Effector memory CD4-positive, alpha-beta T cell (primary cell): ENCODE results near the gene ADAMTS9.

ENCODE experiments used
- DNase-seq, 3 donors: peaks; one replicate each; pipeline ENCODE4 v3.0.0-alpha.2; 2020
- H3K27ac ChIP-seq: 2 replicates; pipeline ENCODE4 v1.7.0; 2013; ENCODE audit warnings: mild to moderate bottlenecking, low read length, moderate library complexity; ENCODE audit not compliant: insufficient read depth, poor library complexity, severe bottlenecking
- H3K27me3 ChIP-seq: replicated peaks from 2 replicates; pipeline ENCODE4 v1.7.0; 2013; ENCODE audit warnings: mild to moderate bottlenecking, low read length; ENCODE audit not compliant: insufficient read depth, control insufficient read depth, poor library complexity, severe bottlenecking
- H3K36me3 ChIP-seq: 2 replicates; pipeline ENCODE4 v1.7.0; 2013; ENCODE audit warnings: mild to moderate bottlenecking, low read length, moderate library complexity; ENCODE audit not compliant: control insufficient read depth, insufficient read depth
- H3K4me1 ChIP-seq: 2 replicates; pipeline ENCODE4 v1.7.0; 2013; ENCODE audit warnings: low read length, mild to moderate bottlenecking; ENCODE audit not compliant: control insufficient read depth, insufficient read depth, poor library complexity, severe bottlenecking
- H3K4me3 ChIP-seq: 2 replicates; pipeline ENCODE4 v1.7.0; 2013; ENCODE audit warnings: low read length, low read depth, mild to moderate bottlenecking; ENCODE audit not compliant: insufficient read depth, poor library complexity, severe bottlenecking
- H3K9me3 ChIP-seq: 2 replicates; pipeline ENCODE4 v1.7.0; 2013; ENCODE audit warnings: mild to moderate bottlenecking, low read length, moderate library complexity; ENCODE audit not compliant: control insufficient read depth

The ADAMTS9 gene

GRCh38 chr3:64621726-64622395, 65.9 kb downstream of the ADAMTS9 start:
- H3K9me3 ChIP-seq = no peaks in the 10 kb centered on the region
- H3K4me1 ChIP-seq = no peaks in the 10 kb centered on the region
- no peak for DNase-seq
- no peaks in the 10 kb centered on the region for H3K36me3 ChIP-seq
- no peak overlapping the region for H3K27ac ChIP-seq
- H3K27me3 ChIP-seq = no peaks in the 10 kb centered on the region
- H3K4me3 ChIP-seq = no peak overlapping the region

- Histone ChIP-seq H3K27me3 (no peaks in the 10 kb centered on the region), H3K4me1 (no peaks in the 10 kb centered on the region), H3K9me3 (no peaks in the 10 kb centered on the region), H3K4me3 (no peak overlapping the region), H3K27ac (no peak overlapping the region), H3K36me3 (no peaks in the 10 kb centered on the region)
- no peak for DNase-seq
These were observed 66.5 kb downstream of the ADAMTS9 start for GRCh38 chr3:64621275-64621674.

- Histone ChIP-seq H3K27me3 (no peaks in the 10 kb centered on the region), H3K4me1 (no peaks in the 10 kb centered on the region), H3K4me3 (no peak overlapping the region), H3K9me3 (no peaks in the 10 kb centered on the region), H3K36me3 (no peaks in the 10 kb centered on the region), H3K27ac (no peak overlapping the region)
- no peak for DNase-seq
These were observed 67.8 kb downstream of the ADAMTS9 start for GRCh38 chr3:64620020-64620419.

- H3K36me3 ChIP-seq = no peaks in the 10 kb centered on the region
- H3K4me1 ChIP-seq = no peaks in the 10 kb centered on the region
- no peak for DNase-seq
These were observed 68.6 kb downstream of the ADAMTS9 start for GRCh38 chr3:64619216-64619615.

GRCh38 chr3:64617610-64618009, 70.2 kb downstream of the ADAMTS9 start:
- Histone ChIP-seq H3K36me3 (no peaks in the 10 kb centered on the region), H3K27ac (no peak overlapping the region), H3K27me3 (no peaks in the 10 kb centered on the region), H3K4me1 (no peaks in the 10 kb centered on the region), H3K9me3 (no peaks in the 10 kb centered on the region), H3K4me3 (no peak overlapping the region)
- DNase-seq = no peak

More at GRCh38 chr3:64619216-64619615, 68.6 kb downstream of the ADAMTS9 start:
- no peak overlapping the region for H3K4me3 ChIP-seq
- no peaks in the 10 kb centered on the region for H3K27me3 ChIP-seq
- H3K9me3 ChIP-seq = no peaks in the 10 kb centered on the region
- H3K27ac ChIP-seq = no peak overlapping the region

- H3K4me1 ChIP-seq = no peaks in the 10 kb centered on the region
- H3K4me3 ChIP-seq = no peak overlapping the region
- H3K9me3 ChIP-seq = no peaks in the 10 kb centered on the region
- DNase-seq = no peak
- H3K27ac ChIP-seq = no peak overlapping the region
- H3K27me3 ChIP-seq = no peaks in the 10 kb centered on the region
- H3K36me3 ChIP-seq = no peaks in the 10 kb centered on the region
These were observed 70.8 kb downstream of the ADAMTS9 start for GRCh38 chr3:64616953-64617352.

- no peak for DNase-seq
- Histone ChIP-seq H3K4me3 (no peak overlapping the region), H3K27ac (no peak overlapping the region), H3K9me3 (no peaks in the 10 kb centered on the region), H3K36me3 (no peaks in the 10 kb centered on the region), H3K4me1 (no peaks in the 10 kb centered on the region), H3K27me3 (no peaks in the 10 kb centered on the region)
These were observed 74.8 kb downstream of the ADAMTS9 start for GRCh38 chr3:64612916-64613526.

- Histone ChIP-seq H3K4me1 (no peaks in the 10 kb centered on the region), H3K36me3 (no peaks in the 10 kb centered on the region), H3K9me3 (no peaks in the 10 kb centered on the region), H3K4me3 (no peak overlapping the region), H3K27me3 (no peaks in the 10 kb centered on the region), H3K27ac (no peak overlapping the region)
- DNase-seq = no peak
These were observed 75.5 kb downstream of the ADAMTS9 start for GRCh38 chr3:64612082-64612860.

GRCh38 chr3:64608741-64609140, 79.1 kb downstream of the ADAMTS9 start:
- no peak overlapping the region for H3K27ac ChIP-seq
- H3K36me3 ChIP-seq = no peaks in the 10 kb centered on the region
- DNase-seq = no peak
- H3K4me3 ChIP-seq = no peak overlapping the region
- H3K27me3 ChIP-seq = no peaks in the 10 kb centered on the region
- no peaks in the 10 kb centered on the region for H3K9me3 ChIP-seq
- no peaks in the 10 kb centered on the region for H3K4me1 ChIP-seq

GRCh38 chr3:64607032-64607551, 80.7 kb downstream of the ADAMTS9 start:
- Histone ChIP-seq H3K27me3 (no peaks in the 10 kb centered on the region), H3K9me3 (no peaks in the 10 kb centered on the region), H3K27ac (no peak overlapping the region), H3K4me1 (no peaks in the 10 kb centered on the region), H3K36me3 (no peaks in the 10 kb centered on the region), H3K4me3 (no peak overlapping the region)
- no peak for DNase-seq
